Stimulated activated CD4-positive, alpha-beta T cell treated with anti-CD3 and anti-CD28 coated beads, Interleukin-1b, Interleukin-23, amount 100 ng/mL, for 24 hours (primary cell): Measurements from ENCODE around the gene SLC7A7.
"Not testable (repeated sequence)": the region's sequence is repeated elsewhere in the genome, so short reads cannot be mapped to it uniquely, and the experiment has no call there.

Source experiments
- DNase-seq, 4 experiments: peaks; one replicate each; pipeline ENCODE4 v3.0.0-alpha.2; 2020; ENCODE audit warnings: low read depth in 4 of 4, low spot score in 1 of 4

SLC7A7 gene

GRCh38 chr14:22822016-22822570 is 6.9 kb upstream of the SLC7A7 start:
- DNase-seq = no peak

- DNase-seq = no peak
Observed at GRCh38 chr14:22821193-22822015, 6.2 kb upstream of the SLC7A7 start.

- no peak for DNase-seq
Observed at GRCh38 chr14:22820731-22821130, 5.5 kb upstream of the SLC7A7 start.

GRCh38 chr14:22819151-22819988 is 4.1 kb upstream of the SLC7A7 start:
- no peak for DNase-seq

- DNase-seq = no peak
Observed at GRCh38 chr14:22814373-22814772, 862 bp downstream of the SLC7A7 start.

GRCh38 chr14:22813145-22813544 is 2.1 kb downstream of the SLC7A7 start:
- DNase-seq = no peak

- DNase-seq = no peak
Observed at GRCh38 chr14:22812744-22813143, 2.5 kb downstream of the SLC7A7 start.

- no peak for DNase-seq
Observed at GRCh38 chr14:22811722-22812121, 3.5 kb downstream of the SLC7A7 start.

- DNase-seq = no peak
Observed at GRCh38 chr14:22808388-22809209, 6.6 kb downstream of the SLC7A7 start.

GRCh38 chr14:22807432-22808087 is 7.7 kb downstream of the SLC7A7 start:
- no peak for DNase-seq

- DNase-seq = not testable (repeated sequence)
Observed at GRCh38 chr14:22805235-22805634, 10.0 kb downstream of the SLC7A7 start.

- no peak for DNase-seq
Observed at GRCh38 chr14:22803687-22803974, 11.6 kb downstream of the SLC7A7 start.

- DNase-seq = no peak
Observed at GRCh38 chr14:22802860-22803686, 12.2 kb downstream of the SLC7A7 start.

GRCh38 chr14:22801716-22802115 is 13.5 kb downstream of the SLC7A7 start:
- DNase-seq = no peak

- DNase-seq = no peak
Observed at GRCh38 chr14:22800346-22800745, 14.9 kb downstream of the SLC7A7 start.

GRCh38 chr14:22798528-22798927 is 16.7 kb downstream of the SLC7A7 start:
- no peak for DNase-seq

GRCh38 chr14:22797017-22797917 is 18.0 kb downstream of the SLC7A7 start:
- no peak for DNase-seq

GRCh38 chr14:22796087-22796707 is 19.0 kb downstream of the SLC7A7 start:
- no peak for DNase-seq
